Fibroblast of lung (primary cell): ENCODE data around the gene VCPKMT. TPM values are rescaled to one million over a fixed set of nuclear protein-coding genes. Genes with fewer than 3 reads are reported as not detected.
A peak's percentile ranks its signal among the peaks of the same experiment; 100 is the strongest.

Experiments used
- DNase-seq, 2 donors: peaks; one replicate each; pipeline versions ENCODE4 v3.0.0 to v3.0.0-alpha.2; 2010; ENCODE audit warnings: low read depth in 2 of 2
- H2AFZ ChIP-seq: 2 replicates; pipeline ENCODE4 v1.5.1; 2012; ENCODE audit warnings: low read length, control low read depth, inconsistent platforms
- H3K27ac ChIP-seq: 2 replicates; pipeline ENCODE4 v1.5.1; 2011; ENCODE audit warnings: low read length, control low read depth; ENCODE audit not compliant: insufficient read depth
- H3K27me3 ChIP-seq: 2 replicates; pipeline ENCODE4 v1.5.1; 2011; ENCODE audit warnings: mild to moderate bottlenecking, low read length; ENCODE audit not compliant: control insufficient read depth, insufficient read depth
- H3K36me3 ChIP-seq: 2 replicates; pipeline ENCODE4 v1.5.1; 2011; ENCODE audit warnings: low read length; ENCODE audit not compliant: control insufficient read depth, insufficient read depth
- H3K4me1 ChIP-seq: 2 replicates; pipeline ENCODE4 v1.5.1; 2011; ENCODE audit warnings: low read length; ENCODE audit not compliant: control insufficient read depth, insufficient read depth; ENCODE audit errors: extremely low read depth
- H3K4me2 ChIP-seq: 2 replicates; pipeline ENCODE4 v1.5.1; 2011; ENCODE audit warnings: low read length, control low read depth; ENCODE audit not compliant: insufficient read depth; ENCODE audit errors: extremely low read depth
- H3K4me3 ChIP-seq, 4 experiments: fragments of 200-600 bp in 1 of 4; sonication (generic) in 1 of 4; replicated peaks in 1 of 4; 2 replicates each; pipeline ENCODE4 v1.5.1; 2011 to 2016; ENCODE audit warnings: low read length in 4 of 4, low read depth in 3 of 4, mild to moderate bottlenecking in 3 of 4, control low read depth in 2 of 4, inconsistent platforms in 1 of 4, mixed read lengths in 1 of 4; ENCODE audit not compliant: insufficient read depth in 1 of 4; ENCODE audit errors: control extremely low read depth in 1 of 4
- H3K79me2 ChIP-seq: 2 replicates; pipeline ENCODE4 v1.5.1; 2012; ENCODE audit warnings: mild to moderate bottlenecking, low read length, inconsistent platforms; ENCODE audit not compliant: control insufficient read depth, insufficient read depth
- H3K9ac ChIP-seq: 2 replicates; pipeline ENCODE4 v1.5.1; 2011; ENCODE audit warnings: mild to moderate bottlenecking, low read length, control low read depth; ENCODE audit not compliant: insufficient read depth
- H3K9me3 ChIP-seq: 2 replicates; pipeline ENCODE4 v1.5.1; 2012; ENCODE audit warnings: low read depth, low read length; ENCODE audit not compliant: control insufficient read depth, insufficient read depth
- H4K20me1 ChIP-seq: 2 replicates; pipeline ENCODE4 v1.5.1; 2011; ENCODE audit warnings: low read length; ENCODE audit not compliant: control insufficient read depth, insufficient read depth; ENCODE audit errors: extremely low read depth
- CTCF ChIP-seq, 2 donors: IDR thresholded peaks in 1 of 2; conservative IDR thresholded peaks in 1 of 2; 1 replicate in 1 of 2; 2 replicates in 1 of 2; pipeline ENCODE4 v1.5.1; 2011 to 2012; ENCODE audit warnings: low read length in 2 of 2, control low read depth in 1 of 2, inconsistent platforms in 1 of 2, low read depth in 1 of 2, mild to moderate bottlenecking in 1 of 2
- EZH2 ChIP-seq: IDR thresholded peaks from 2 replicates; pipeline ENCODE4 v1.5.1; 2012; ENCODE audit warnings: low read length, control low read depth, mild to moderate bottlenecking; ENCODE audit errors: missing control alignments
- polyA plus RNA-seq, 2 donors: library from polyadenylated mRNA; depleted of rRNA in 1 of 2; stranded (reverse) in 1 of 2; unstranded in 1 of 2; fragments of >200 nt; gene quantifications; 2 replicates each; pipeline ENCODE4 v1.2.1, GENCODE V29; 2011 to 2012; ENCODE audit warnings: missing spikeins in 1 of 2
- total RNA-seq: library from RNA; depleted of rRNA; stranded (reverse); fragments of >200 nt; gene quantifications from 2 replicates; pipeline ENCODE4 v1.2.1, GENCODE V29; 2014

VCPKMT gene
- total and polyA plus RNA-seq, 2 donors (not counting 1 experiment from before 2014, with no cell fraction given), result 3.6 to 5.3 TPM

- DNase-seq, result peak in 1 of 2 donors; percentile 24
- no peak overlapping the region for H3K9ac ChIP-seq
- H3K4me1 ChIP-seq, result no peaks in the 10 kb centered on the region
- H3K27ac ChIP-seq, result no peak overlapping the region
- H2AFZ ChIP-seq, result no peak overlapping the region
- no peaks in the 10 kb centered on the region for H4K20me1 ChIP-seq
- no peaks in the 10 kb centered on the region for H3K79me2 ChIP-seq
- no peaks in the 10 kb centered on the region for H3K27me3 ChIP-seq
- no peaks in the 10 kb centered on the region for H3K9me3 ChIP-seq
- H3K4me2 ChIP-seq, result no peak overlapping the region
- H3K4me3 ChIP-seq, result no peak overlapping the region
- H3K36me3 ChIP-seq, result no peaks in the 10 kb centered on the region
- TF ChIP-seq EZH2 (no peak), CTCF (conservative IDR thresholded peaks at IDR 0.05 in 1 of 2, IDR thresholded peaks at IDR 0.05 in 1 of 2; ENCODE audit: low read depth in 1 of 2, low read length in 2 of 2) (no peak)
Observed at GRCh38 chr14:50122291-50122690, 5.9 kb upstream of the VCPKMT start.

GRCh38 chr14:50121486-50121885 is 5.1 kb upstream of the VCPKMT start:
- Histone ChIP-seq H3K79me2 (no peaks in the 10 kb centered on the region), H3K36me3 (no peaks in the 10 kb centered on the region)

GRCh38 chr14:50117456-50117855 is 1.1 kb upstream of the VCPKMT start:
- Histone ChIP-seq H3K4me3 (no peak overlapping the region), H3K27me3 (no peaks in the 10 kb centered on the region), H3K9ac (no peak overlapping the region), H3K27ac (no peak overlapping the region), H2AFZ (no peak overlapping the region), H3K4me1 (peaks cover 5% of the 10 kb centered on the region), H3K36me3 (peaks cover 7% of the 10 kb centered on the region), H3K9me3 (no peaks in the 10 kb centered on the region), H4K20me1 (no peaks in the 10 kb centered on the region), H3K4me2 (no peak overlapping the region), H3K79me2 (peaks cover 19% of the 10 kb centered on the region)
- no peak for TF ChIP-seq CTCF (conservative IDR thresholded peaks at IDR 0.05 in 1 of 2, IDR thresholded peaks at IDR 0.05 in 1 of 2; ENCODE audit: low read depth in 1 of 2, low read length in 2 of 2)
- no peak for TF ChIP-seq EZH2
- no peak for DNase-seq

More at GRCh38 chr14:50121486-50121885, 5.1 kb upstream of the VCPKMT start:
- H3K4me1 ChIP-seq, result peaks cover 2% of the 10 kb centered on the region
- H2AFZ ChIP-seq, result no peak overlapping the region
- no peak overlapping the region for H3K27ac ChIP-seq
- no peaks in the 10 kb centered on the region for H3K27me3 ChIP-seq
- H3K4me2 ChIP-seq, result no peak overlapping the region
- no peak overlapping the region for H3K4me3 ChIP-seq
- H4K20me1 ChIP-seq, result no peaks in the 10 kb centered on the region
- TF ChIP-seq CTCF (conservative IDR thresholded peaks at IDR 0.05 in 1 of 2, IDR thresholded peaks at IDR 0.05 in 1 of 2; ENCODE audit: low read depth in 1 of 2, low read length in 2 of 2) (no peak), EZH2 (no peak)
- no peak overlapping the region for H3K9ac ChIP-seq
- no peaks in the 10 kb centered on the region for H3K9me3 ChIP-seq
- DNase-seq, result no peak
